Dermis microvascular lymphatic vessel endothelial cell (primary cell): ENCODE data around the gene NOL8. TPM values are rescaled to one million over a fixed set of nuclear protein-coding genes. Genes with fewer than 3 reads are reported as not detected.

Source experiments
- DNase-seq, 2 donors: peaks; one replicate each; pipeline versions ENCODE4 v3.0.0 to v3.0.0-alpha.2; 2010; ENCODE audit warnings: low read depth in 2 of 2
- total RNA-seq: library from RNA; depleted of rRNA; stranded (reverse); fragments of >200 nt; gene quantifications from 2 replicates; pipeline ENCODE4 v1.2.1, GENCODE V29; 2014

The NOL8 gene
- total RNA-seq, 1 donor from 2014 or later = 10.4 TPM

GRCh38 chr9:92270511-92270910 lies 54.6 kb downstream of the NOL8 start:
- no peak for DNase-seq

DNA sequence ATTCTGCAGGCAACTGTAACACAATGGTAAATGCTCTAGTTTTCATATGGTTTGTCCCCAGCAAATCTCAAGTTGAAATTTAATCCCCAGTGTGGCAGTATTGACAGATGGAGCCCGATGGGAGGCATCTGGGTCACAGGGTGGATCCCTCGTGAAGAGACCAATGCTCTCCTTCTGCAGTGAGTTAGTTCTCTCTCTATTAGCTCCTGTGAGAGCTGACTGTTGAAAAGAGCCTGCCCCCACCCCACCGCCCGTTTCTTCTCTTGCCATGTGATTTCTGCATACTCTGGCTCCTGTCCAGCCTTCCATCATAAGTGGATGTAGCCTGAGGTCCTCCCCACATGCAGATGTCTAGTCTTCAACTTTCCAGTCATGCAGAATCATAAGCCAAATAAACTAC lies 58.7 kb downstream of the NOL8 start:
- DNase-seq = no peak

DNA sequence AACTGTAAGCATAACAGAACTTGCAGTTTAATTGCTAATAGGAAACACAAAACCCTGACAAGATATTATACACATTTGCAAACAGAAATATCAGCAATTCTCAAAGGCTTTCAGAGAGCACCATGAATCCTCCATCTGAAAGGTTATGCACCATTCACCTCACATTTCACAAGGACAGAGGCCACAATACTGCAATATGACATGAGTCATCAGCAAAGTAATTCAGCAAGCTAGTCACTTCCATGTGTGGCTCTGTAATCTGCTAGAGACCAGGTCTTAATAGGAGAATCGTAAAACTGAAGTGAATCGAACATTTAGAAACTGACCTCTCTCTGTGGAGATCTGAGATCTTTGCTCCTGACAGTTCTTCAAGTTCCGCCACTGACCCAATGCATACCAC lies 60.0 kb downstream of the NOL8 start:
- DNase-seq = no peak

- no peak for DNase-seq
Measured at GRCh38 chr9:92263131-92263530, 62.0 kb downstream of the NOL8 start.

- no peak for DNase-seq
Measured at GRCh38 chr9:92257327-92257726, 67.8 kb downstream of the NOL8 start.

- DNase-seq = no peak
Measured at GRCh38 chr9:92254381-92255337, 70.5 kb downstream of the NOL8 start.

DNA sequence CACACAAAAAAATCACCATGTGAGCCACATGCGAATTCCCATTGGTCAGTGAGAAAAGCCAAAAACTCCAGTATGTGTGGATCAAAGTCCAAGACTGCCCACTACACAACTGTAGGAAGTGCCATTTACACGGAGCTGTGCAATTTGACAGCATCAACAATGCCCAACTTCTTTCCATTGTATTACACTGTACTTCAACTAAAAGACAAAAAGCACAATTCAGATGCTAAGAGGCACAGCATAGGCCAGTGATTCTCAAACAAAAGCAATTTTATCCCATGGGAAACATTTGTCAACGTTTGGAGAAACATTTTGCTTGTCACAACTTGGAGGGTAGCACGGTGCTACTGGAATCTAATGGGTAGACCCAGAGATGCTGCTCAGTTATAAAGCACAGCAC lies 71.5 kb downstream of the NOL8 start:
- DNase-seq = no peak

- DNase-seq = no peak
Measured at GRCh38 chr9:92247981-92248380, 77.2 kb downstream of the NOL8 start.

Other genes with a start within 250 kb of the NOL8 start
- 85.1 and 94.8 TPM in 2 replicates for gene SPTLC1, start 209.9 kb downstream of the NOL8 start, total RNA-seq
- 94.9 and 122 TPM in 2 replicates for gene IARS1, start 31.7 kb downstream of the NOL8 start, total RNA-seq
- 1.6 and 2.7 TPM in 2 replicates for gene CENPP, start 603 bp upstream of the NOL8 start, total RNA-seq
- not detected in 2 replicates for gene OGN, start 79.2 kb upstream of the NOL8 start, total RNA-seq
- gene OMD, start 99.1 kb upstream of the NOL8 start, total RNA-seq = not detected in 2 replicates
- not detected in 2 replicates for gene ASPN, start 157.2 kb upstream of the NOL8 start, total RNA-seq
- not detected in 2 replicates for gene ECM2, start 210.6 kb upstream of the NOL8 start, total RNA-seq